NCI-H1436 treated with DMSO at 0.1 percent for 48 hours (cell line): ENCODE data around the gene FBXW2.
"Not testable (repeated sequence)": the region's sequence is repeated elsewhere in the genome, so short reads cannot be mapped to it uniquely, and the experiment has no call there.

Experiments
- DNase-seq: peaks from one replicate; lab custom pipeline; 2025; lab: John Stamatoyannopoulos, UW

FBXW2 gene, protein sequence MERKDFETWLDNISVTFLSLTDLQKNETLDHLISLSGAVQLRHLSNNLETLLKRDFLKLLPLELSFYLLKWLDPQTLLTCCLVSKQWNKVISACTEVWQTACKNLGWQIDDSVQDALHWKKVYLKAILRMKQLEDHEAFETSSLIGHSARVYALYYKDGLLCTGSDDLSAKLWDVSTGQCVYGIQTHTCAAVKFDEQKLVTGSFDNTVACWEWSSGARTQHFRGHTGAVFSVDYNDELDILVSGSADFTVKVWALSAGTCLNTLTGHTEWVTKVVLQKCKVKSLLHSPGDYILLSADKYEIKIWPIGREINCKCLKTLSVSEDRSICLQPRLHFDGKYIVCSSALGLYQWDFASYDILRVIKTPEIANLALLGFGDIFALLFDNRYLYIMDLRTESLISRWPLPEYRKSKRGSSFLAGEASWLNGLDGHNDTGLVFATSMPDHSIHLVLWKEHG

DNA sequence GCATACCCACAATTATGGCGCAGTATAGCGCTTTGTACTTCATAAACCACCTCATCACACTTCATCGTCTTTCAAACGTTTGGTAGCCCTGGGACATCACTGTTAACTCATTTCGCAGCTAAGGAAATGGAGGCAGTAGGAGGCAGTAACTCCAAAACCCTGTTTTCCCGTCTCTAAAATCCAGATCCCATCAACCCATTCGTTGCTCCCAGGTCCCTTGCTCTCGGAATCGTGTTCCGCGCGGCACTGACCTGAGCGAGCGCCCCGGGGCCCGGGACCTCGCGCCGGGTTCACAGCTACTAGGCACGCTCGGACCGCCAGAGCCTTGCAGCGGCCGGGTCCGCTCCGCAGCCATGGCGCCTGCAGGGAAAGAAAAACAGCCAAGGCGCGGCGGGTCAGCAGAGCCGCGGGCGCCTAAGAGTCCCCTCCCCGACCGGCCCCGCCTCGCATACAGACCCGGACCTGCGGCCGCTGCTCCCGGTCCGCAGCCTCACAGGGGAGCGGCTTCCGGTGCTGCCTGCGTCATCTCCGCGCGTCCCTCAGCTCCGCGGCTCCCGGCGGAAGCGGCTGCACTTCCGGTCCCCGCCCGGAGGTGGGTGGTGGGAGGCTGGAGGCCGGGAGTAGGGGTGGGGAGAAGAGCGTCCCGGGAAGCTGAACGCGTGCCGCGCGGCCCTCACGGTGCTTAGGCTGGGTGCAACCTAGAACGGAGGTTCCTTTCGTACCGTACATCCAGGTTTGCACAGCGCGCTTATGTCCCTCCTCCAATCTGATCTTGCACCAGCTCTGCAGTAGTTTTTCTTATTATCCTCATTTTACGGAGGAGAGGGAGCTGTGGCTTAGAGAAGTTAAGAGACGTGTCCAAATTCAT, at the start of gene FBXW2:
Gene FBXW2, minus strand, starts transcription at position 519 of the 868 bp plus-strand sequence. CDS start 5,158 bp downstream, outside the sequence.
- DNase-seq, result peak; percentile 39

DNA sequence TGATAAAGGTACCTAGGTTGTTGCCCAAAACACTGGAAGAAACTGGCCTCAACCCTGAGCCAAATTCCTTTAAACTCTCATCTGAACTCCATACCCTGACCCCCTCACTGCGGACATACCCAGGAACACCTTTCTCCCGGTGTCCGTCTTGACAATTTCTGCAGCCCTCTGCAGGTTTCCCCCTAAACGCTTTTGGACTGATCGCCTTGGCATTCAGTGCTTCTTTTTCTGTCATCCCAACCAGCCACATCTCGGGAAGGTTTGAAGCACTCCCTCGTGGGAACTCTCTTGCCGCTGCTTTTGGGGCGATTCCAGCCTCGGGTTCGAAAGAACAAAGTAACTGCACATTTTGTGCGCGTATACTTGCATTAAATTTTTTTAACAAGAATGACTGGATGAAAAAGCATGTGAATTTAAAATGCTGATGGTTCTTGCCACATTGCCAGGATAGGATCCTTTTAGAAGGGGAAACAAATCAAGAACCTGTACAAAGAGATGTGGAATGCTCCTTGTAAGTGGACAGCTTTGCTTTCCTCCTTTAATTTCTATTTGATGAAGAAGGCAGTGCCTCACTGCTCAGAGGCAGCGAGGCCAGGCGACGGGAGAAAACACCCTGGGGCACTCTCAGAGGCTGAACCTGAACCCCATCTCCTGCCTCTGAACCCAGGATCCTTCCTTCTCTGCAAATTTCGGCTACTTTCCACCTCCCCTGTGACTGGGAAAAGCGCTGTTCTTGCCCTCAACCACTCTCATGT, 48.9 kb upstream of the FBXW2 start:
- no peak for DNase-seq

DNA sequence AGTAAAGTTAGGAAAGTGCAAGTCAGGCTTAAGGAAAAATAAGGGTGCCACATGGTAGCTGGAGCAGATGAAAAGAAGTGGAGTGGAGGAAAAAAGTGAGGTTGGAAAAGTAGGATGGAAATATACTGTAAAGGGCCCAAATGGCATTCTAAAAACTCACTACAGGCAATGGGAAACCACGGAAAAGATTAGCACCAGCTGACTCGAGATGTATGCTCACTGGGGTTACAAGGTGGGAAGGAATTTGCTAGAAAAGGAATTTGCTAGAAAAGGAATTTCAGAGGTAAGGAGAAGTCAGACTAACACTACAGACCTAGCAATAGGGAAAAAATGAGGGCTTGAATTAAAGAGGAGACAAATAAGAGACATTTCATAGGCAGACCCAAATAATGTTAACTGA, 45.9 kb upstream of the FBXW2 start:
- no peak for DNase-seq

DNA sequence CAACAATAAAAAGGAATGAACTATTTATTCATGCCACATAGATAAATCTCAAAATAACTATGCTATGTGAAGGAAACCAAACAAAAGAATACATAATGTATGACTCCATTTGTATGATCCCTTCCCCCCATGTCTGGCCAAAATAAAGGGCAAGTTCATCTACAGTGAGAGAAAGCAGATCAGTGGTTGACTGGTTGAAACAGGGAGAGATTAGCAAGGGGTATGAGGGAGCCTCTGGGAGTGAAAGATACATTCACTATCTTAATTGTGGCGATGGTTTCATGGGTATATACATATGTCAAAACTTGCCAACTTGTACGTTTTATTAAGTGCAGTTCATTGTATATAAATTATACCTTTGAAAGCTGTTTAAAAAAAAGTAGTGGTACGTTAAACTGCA, 44.7 kb upstream of the FBXW2 start:
- DNase-seq, result no peak

DNA sequence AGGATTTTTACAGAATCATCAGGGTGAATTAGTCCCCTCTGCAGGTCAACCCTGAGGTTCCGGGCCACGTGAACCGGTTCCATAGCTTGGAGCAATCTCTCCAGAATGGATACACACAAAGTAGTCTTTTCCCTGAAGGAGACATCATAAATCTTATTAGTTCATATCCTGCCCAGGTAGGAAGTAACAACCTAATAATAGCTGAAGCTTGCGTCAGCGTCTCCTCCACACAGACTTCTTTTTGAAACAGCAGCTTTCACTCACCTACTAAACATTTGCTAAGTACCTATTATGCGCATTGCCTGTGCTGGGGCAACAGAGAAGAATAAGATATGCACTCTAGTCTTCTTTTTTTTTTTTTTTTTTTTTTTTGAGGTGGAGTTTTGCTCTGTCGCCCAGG, 40.1 kb upstream of the FBXW2 start:
- no peak for DNase-seq

DNA sequence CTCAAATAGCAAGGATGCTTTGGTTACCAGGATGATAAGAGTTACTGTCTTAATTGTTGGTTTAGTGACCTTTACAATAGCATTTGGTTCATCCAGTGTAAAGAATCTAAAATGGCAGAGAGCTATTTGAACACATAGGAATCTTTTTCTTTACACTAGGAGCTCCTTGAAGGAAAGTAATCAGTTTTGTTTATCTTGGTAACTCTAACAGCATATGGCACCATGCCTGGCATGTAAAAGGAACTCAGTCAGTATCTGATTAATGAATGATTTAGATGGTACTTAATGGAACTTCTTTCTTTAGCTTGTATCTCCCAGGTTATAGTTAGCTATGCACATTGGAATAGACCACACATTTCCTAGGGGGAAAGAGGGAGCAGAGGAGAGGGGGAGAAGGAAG, 39.6 kb upstream of the FBXW2 start:
- DNase-seq, result no peak

DNA sequence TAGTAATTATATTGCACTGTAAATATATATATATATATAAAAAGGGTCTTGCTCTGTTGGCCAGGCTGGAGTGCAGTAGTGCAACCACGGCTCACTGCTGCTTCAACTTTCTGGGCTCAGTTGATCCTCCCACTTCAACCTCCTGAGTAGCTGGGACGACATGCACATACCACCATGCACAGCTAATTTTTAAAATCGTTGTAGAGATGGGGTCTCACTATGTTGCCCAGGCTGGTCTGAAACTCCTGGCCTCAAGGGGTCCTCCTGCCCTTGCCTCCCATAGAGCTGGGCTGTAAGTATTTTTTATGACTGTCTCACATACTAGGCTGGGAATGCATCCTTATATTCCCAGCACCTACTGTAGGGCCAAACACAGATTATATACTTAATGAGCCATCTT, 37.6 kb upstream of the FBXW2 start:
- DNase-seq, result no peak

DNA sequence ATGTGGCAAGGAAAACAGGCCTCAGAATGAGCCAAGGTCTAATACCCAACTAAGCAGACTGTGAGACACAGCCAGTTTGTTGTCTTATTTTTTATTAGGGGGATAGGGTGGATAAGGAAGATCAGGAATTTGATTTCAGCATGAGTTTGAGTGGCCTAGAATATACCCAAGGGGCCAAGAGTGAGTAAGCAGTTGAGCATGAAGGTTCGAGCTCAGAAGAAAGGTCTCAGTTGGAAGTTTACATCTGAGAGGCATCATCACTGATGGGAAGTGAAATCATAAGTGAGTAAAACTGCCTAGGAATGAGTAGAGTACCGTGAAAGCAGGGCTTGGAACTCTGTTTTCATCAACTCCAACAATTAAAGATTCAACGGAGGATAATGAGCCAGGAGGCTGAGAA, 36.9 kb upstream of the FBXW2 start:
- no peak for DNase-seq

DNA sequence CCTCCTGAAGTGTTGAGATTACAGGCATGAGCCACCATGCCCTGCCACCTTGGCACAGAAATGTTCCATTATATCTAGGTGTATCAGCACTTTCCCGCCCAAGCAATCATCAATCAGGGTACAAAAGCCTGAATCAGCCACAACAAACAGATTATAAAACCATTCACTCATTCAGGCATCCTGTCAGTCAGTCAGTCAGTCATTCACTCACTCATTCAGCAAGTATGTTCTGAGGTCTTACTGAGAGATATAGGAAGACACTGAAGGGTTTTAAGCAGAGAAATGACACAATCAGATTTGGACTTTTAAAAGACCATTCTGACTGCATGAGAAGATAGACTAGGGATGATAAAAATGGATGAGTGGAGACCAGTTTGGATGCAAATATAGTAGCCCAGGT, 36.4 kb upstream of the FBXW2 start:
- no peak for DNase-seq

DNA sequence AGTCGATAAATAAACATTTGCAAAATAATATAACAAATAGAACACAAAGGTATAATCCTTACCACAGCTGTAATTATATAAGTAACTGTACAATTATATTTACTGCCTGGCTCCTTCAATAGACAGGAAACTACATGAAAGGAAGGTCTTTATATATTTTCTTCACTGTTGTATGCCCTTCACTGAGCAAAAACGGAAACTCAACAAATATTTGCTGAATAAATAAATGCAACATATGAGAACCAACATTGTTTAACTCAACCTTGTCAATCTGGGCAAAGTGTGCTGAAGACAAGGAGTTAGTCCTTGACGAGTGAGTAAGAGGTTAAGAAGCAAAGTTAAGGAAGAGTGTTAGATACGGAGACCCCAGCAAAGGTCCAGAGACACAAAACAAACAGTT, 26.9 kb upstream of the FBXW2 start:
- no peak for DNase-seq

DNA sequence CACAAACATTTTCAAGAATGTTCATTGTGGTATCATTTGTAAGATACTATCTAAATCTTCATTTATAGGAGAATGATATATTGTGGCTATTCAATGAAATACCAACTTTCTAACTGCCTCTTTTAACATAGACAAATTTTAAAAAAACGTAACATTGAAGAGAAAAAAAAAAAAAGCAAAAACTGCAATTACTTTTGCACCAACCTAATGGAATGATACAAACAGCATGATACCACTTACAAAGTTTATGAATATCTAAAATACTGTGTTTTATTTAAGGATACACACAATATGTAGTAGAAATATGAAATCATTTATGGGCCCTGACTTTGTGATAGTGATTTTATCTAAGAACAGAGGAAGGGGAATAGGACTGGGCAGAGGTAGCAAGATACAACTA, 25.4 kb upstream of the FBXW2 start:
- DNase-seq, result no peak

DNA sequence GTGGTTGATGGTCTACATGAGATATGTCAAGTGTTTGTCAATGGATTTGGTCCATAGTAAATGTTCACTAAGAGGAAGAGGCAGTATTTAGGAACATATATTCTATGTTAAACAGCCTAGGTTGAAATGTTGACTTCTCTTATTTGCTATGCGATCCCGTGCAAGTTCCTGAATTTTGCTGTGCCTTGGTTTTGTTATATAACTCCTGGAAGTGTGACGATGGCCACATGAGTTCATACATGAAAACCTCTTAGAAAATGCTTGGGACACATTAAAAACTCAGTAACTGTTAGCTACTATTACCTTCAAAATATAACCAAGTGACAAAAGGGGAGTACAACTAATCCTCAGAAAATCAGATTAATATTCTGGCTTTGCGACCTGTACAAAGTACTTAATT, 21.9 kb upstream of the FBXW2 start:
- no peak for DNase-seq

DNA sequence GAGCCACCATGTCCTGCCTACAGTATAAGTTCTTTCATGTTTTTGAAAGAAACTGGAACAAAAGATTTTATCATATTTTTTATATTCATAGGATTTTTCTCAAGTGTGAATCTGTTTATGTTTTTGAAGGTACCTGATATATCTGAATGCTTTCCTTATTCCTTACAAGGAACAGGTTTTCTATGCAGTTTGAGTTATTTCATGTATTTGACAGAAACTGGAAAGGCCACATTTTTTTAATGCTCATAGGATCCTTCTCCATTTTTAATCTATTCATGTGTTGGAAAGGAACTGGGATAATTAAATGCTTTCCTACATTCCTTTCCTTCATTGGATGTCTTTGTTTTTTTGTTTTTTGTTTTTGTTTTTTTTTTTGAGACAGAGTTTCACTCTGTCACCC, 15.7 kb upstream of the FBXW2 start:
- DNase-seq, result no peak

DNA sequence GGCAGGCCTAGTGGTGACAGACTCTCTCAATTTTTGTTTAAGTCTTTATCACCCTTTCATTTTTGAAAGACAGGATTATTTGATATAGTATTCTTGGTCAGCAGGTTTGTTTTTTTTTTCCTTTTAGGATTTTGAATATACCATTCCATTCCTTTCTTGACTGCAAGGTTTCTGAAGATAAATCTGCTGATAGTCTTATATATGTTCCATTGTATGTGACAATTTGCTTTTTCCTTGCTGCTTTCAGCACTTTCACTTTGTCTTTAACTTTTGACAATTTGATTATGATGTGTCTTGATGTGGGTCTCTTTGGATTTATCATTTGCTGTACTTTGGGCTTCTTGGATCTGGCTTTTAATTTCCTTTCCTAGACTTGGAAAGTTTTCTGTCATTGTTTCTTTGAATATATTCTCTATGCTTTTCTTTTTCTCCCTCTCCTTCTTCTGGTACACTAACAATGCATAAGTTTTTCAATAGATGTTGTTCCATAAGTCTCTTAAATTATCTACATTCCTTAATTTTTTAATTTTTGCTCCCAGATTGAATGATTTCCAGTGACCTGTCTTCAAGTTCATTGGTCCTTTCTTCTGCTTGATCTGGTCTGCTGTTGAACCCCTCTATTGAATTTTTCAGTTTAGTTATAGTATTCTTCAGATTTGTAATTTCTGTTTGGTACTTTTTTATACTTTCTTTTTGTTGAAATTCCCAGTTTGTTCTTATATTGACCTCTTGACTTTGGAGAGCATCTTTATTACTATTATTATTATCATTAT, 14.6 kb upstream of the FBXW2 start:
- no peak for DNase-seq

DNA sequence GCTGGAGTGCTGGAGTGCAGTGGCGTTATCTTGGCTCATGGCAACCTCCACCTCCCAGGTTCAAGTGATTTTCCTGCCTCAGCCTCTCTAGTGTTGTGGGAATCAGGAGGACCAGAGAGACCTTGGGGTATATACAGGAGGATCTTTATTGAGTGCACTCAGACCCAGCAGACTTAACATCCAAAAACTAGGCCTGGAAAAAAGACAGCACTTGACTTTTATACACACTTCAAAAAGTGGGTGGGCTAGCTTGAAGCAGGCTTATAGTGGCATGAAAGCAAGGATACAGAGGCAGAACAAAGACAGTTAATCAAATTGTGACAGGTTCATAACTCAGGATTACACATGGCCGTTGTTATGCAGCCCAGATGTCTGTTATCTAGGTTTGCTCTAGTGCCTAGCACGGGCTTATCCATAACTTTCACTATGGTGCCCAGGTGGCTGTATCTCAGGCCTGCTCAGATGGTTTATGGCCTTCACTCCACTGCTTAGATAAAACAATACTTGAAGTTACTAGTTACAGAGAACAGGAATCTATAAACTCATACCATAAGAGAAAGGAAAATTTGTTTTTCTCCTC, 11.7 kb upstream of the FBXW2 start:
- DNase-seq, result not testable (repeated sequence)

DNA sequence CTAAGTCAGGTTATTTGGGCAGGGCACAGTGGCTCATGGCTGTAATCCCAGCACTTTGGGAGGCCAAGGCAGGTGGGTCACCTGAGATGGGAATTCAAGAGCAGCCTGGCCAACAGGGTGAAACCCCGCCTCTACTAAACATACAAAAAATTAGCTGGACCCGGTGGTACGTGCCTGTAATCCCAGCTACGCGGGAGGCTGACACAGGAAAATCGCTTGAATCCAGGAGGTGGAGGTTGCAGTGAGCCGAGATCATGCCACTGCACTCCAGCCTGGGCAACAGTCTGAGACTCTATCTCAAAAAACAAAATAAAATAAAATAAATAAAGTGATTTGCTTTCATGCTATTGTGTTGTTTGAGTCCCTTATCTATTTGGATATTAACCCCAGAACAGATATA, 8.2 kb upstream of the FBXW2 start:
- DNase-seq, result no peak

DNA sequence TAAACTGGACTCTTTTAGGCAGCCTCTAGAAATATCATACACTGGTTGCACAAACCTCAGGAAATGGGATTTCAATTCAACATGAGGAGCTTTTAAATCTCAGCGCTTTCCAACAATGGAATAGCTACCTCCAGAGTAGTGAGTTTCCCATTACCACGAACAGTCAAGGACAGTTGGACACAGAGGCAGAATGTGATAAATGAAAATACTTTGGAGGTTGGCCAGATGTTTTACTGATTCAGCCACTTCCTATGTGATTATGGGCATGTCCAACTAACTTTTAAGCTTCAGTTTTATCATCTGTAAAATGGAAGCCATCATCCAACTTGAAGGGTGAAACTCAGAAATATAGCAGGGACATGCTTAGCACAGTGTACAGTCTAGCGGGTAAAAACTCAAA, 2.1 kb downstream of the FBXW2 start:
- DNase-seq, result no peak

DNA sequence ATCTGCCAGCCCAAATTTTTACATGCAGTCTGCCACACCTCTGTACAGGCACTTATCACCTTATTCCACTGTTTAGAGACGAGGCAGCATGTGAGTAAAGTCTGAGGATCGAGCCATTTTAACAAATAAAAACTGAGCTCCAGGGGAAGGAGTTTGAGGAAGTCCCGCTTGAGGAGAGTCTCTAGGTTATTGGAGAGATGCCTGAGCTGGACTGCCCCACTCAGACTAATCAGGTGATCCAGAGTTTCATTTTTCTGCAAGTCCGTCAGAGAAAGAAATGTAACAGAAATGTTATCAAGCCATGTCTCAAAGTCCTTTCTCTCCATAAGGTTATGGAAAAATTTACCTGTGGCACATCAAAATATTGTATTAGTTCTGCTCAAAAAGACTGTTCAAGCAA, 5.3 kb downstream of the FBXW2 start:
- DNase-seq, result no peak

DNA sequence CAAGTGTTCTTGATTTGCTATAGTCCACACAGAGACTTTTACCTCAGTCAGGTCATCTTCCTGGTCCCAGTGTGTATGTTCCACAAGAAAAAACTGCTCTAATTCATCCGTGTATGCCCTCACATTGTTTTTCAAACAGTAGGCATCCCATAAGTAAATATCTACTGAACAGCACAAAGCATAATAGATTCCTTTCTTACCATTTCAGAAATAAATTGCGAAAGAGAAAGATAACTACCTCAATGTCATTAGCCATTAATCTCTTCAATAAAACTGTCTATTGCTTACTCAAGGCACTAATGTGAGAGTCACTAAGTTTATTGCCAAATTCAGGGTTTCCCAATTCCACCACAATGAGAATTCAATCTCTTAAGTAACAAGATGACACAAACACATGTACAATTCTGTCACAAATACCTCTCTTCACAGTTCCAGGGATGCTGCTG, 9.6 kb downstream of the FBXW2 start:
- no peak for DNase-seq

DNA sequence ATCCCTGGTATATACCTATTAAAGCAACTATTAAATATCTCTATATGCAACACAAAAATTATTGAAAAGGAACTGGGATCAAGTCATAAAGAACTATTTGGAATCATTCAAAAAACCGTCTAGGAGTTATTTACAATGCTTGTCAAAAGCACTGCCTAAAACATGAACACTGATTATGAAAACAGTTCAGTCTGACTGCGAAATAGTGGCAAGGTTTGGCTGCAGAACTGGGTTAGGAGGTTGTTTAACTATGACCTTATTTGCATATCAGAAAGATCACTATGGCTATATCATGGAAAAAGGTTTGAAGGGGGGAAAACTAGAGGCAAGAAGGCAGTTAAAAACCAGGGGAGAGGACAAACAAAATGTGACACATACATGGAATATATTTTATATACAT, 12.0 kb downstream of the FBXW2 start:
- DNase-seq, result no peak

DNA sequence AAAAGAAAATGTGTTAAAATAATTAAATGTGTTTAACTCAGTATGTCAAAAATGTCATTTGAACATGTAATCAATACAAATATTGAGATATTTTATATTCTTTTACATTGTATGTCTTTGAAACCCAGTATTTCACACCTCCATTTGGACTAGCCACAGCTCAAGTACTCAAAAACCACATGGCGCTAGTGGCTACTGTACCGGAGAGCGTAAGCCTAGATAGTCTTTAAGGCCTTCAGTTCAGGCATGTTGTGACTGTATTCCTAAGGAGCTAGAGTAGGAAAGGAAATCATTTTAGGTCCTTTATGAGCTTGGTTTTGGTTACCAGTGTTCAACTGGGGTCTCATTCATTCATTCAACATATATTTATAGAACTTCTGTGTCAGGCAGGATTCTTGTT, 12.8 kb downstream of the FBXW2 start:
- no peak for DNase-seq
